GM21619 (cell line): ENCODE data around the gene SYNGR2.
"Not testable (repeated sequence)": the region's sequence is repeated elsewhere in the genome, so short reads cannot be mapped to it uniquely, and the experiment has no call there.

ENCODE experiments used
- ATAC-seq: cut with Tn5 transposase; IDR thresholded peaks from one replicate; pipeline ENCODE4 v1.9.1; 2021; ENCODE audit not compliant: unreplicated experiment

Gene SYNGR2

DNA sequence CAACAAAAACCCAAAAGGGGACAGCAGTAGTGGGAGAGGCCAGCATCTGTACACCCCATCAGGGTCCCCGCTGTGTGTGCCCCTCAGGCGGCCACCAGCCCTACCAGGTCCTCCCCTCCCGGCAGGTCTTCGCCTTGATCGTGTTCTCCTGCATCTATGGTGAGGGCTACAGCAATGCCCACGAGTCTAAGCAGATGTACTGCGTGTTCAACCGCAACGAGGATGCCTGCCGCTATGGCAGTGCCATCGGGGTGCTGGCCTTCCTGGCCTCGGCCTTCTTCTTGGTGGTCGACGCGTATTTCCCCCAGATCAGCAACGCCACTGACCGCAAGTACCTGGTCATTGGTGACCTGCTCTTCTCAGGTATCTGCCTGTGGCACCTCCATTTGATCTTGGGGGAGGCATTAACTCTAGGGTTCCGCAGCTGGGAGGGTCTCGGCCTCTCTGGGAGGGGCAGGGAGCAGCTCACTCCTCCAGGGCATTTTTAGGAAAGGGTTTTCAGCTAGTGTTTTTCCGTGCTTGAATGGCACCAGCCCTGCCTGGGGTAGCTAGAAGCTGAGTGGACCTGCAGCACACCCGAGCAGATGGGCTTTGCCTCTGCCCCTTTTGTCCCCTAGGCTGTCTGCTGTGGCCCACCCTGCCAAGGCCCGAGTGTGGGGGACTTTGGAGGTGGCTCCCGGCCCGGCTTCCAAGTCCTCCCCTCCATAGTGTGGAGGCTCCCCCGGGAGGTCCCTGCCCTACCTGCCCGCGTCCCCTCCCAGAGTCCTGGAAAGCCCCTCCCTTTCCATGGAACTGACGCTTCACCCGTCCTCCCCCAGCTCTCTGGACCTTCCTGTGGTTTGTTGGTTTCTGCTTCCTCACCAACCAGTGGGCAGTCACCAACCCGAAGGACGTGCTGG, 2.6 kb downstream of the SYNGR2 start:
- no peak for ATAC-seq

DNA sequence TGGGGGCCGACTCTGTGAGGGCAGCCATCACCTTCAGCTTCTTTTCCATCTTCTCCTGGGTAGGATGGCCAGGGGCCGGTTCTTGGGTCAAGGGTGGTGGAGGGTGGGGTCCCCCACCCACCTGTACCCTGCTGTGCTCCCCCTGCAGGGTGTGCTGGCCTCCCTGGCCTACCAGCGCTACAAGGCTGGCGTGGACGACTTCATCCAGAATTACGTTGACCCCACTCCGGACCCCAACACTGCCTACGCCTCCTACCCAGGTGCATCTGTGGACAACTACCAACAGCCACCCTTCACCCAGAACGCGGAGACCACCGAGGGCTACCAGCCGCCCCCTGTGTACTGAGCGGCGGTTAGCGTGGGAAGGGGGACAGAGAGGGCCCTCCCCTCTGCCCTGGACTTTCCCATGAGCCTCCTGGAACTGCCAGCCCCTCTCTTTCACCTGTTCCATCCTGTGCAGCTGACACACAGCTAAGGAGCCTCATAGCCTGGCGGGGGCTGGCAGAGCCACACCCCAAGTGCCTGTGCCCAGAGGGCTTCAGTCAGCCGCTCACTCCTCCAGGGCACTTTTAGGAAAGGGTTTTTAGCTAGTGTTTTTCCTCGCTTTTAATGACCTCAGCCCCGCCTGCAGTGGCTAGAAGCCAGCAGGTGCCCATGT, 3.3 kb downstream of the SYNGR2 start:
- ATAC-seq, result not testable (repeated sequence)

DNA sequence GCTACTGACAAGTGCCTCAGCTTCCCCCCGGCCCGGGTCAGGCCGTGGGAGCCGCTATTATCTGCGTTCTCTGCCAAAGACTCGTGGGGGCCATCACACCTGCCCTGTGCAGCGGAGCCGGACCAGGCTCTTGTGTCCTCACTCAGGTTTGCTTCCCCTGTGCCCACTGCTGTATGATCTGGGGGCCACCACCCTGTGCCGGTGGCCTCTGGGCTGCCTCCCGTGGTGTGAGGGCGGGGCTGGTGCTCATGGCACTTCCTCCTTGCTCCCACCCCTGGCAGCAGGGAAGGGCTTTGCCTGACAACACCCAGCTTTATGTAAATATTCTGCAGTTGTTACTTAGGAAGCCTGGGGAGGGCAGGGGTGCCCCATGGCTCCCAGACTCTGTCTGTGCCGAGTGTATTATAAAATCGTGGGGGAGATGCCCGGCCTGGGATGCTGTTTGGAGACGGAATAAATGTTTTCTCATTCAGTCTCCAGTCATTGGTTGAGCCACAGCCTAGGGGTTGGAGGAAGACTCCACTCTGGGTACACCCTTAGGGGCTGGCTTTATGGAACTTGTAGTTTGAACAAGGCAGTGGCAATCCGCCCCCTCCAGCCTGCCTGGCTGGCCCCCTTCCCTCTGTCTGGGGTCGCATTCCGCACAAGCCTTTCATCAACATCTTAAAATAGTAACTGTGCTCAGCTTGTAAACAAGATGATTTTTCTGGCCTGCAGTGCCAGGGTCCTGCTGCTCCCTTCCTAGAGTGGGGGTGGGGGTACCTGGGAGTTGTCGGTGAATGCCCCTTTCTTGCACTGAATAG, 4.1 kb downstream of the SYNGR2 start:
- ATAC-seq, result no peak

DNA sequence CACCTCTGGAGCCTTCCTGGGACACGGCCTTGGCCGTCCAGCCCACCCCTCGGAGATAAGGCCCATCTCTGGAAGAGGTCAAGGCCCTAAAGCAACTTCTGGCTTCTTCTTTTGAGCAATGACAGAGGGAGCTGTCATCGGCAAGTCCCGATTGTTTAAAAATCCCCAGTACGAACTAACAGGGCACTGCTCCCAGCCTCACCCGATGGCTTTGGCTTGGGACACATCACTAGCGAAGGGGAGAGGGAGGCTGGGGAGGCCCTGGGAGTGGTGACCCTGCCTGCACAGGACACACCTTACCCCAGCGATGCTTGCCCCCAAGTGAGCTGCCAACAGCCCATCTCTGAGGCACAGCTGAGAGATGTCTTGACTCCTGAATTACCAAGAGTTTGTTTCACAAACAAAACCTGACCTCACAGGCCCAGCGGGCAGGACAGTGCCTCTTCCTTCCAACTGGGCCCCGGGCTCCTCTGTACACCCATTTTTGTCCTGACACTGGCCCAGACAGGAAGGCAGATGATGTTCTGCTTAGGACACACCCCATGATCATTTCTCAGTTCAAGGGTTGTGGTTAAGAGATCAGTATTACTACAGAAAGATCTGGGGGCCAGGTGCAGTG, 4.8 kb downstream of the SYNGR2 start:
- no peak for ATAC-seq

DNA sequence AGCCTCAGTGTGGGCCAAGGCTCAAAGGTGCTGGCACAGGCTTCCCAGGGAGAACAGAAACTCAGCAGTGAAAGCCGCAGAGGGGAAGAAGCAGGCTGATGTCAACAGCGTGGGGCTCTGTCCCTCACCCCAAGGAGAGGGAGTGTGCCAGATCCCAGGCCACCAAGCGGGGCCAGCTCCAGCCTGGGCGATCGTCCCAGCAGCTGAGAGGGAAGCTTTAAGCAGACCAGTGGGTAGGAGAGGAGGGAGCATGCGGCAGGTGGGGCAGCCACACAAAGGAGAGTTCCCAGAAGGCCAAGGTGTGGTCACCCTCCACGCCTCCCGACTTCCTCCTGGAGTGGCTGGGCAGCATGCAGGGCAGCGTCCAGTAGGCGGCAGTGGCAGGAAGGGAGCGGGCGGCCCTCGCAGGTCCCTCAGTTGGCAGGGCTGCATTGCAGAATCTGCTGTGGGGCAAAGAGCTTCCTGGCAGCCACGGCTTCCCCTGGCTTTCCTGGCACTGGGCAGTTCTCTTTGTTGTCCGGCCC, 6.0 kb downstream of the SYNGR2 start:
- no peak for ATAC-seq

DNA sequence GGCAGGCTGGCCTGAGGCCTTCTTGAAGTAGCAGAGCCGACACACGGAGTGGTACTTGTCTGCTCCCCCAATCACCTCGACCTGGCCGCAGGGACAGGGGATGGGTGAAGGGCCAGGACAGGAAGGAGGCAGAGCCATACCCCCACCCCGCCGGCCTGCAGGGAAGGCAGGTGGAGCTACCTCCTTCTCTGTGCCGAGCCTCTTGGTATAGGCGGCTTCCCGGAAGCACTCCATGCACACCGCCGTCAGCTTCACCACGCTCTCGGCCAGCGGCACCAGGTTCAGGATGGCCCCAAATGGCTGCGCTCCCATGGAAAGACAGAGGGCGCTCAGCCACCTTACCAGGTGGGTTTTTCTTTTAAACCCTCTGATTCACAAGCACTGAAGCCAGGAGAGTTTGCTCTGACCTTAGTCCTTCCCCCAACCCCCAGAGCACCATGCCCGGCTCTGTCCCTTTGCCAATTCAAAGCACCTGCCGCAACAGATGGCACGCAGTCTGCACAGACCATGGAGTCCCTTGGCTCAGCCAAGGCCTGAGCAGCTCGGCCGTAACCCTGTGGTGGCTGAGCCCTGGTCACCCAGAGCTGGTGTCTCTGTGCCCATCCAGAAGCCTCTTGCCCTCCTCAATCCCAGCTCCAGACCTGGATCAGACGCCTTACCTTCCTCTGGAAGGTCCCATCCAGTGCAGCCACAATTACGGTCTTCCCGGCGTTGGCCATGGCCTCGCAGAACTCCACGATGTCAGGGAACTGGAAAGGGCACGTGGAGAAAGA, 6.7 kb downstream of the SYNGR2 start:
- ATAC-seq, result no peak

DNA sequence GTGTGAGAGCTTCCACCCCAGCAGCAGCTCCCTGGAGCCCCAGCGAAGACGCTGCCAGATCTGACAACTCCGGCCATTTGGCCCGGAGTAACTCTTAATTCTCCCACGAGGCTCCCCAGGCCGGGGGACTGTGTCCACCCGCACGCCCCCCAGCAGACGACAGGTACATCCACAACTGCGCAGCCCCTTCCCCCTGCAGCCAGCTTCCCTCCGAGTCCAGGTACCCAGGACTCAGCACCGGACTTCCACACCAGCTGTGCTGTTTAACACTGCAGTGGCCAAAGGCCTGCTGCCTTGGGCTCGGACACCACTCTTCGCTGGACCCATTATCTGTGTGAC, 7.2 kb downstream of the SYNGR2 start:
- no peak for ATAC-seq

DNA sequence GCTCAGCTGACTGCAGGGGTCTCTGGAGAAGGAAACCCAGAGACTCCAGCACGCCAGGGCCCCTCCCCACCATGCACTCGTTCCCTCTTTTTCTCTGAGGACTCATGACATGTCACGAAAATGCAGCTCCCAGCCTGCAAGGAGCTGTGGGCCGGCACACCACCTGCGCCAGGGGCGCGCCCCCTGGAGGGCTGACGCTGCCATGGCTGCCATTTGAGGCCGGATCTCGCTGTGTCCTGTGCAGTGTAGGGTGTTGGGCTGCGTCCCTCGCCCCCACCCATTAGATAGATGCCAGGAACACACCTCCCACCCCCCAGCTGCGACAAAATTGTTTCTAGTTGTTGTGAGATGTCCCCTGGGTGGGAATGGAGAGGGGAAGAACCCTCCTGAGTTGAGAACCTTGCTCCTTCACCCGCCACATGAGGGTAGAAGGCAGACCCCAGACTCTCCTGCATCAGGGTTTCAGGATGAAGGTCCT, 8.2 kb downstream of the SYNGR2 start:
- ATAC-seq, result no peak

DNA sequence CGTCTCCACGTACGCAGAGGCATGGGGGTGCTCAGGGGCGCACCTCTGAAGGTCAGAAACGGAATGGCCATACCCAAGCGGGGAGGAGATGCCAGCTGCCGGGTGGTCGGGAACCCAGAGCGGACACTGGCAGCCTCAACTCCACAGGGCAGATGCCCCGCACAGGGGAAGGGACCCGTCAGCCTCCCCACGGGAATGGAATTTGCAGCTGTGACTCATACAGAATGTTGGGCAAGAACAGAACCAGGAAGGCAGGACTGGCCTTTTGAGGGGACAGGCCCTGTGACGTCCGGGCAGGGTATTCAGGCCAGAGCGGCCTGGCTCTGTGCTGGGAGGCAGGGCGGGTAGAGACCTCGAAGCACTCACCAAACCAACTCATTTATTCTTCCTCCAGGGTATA, 11.0 kb downstream of the SYNGR2 start:
- ATAC-seq, result no peak

DNA sequence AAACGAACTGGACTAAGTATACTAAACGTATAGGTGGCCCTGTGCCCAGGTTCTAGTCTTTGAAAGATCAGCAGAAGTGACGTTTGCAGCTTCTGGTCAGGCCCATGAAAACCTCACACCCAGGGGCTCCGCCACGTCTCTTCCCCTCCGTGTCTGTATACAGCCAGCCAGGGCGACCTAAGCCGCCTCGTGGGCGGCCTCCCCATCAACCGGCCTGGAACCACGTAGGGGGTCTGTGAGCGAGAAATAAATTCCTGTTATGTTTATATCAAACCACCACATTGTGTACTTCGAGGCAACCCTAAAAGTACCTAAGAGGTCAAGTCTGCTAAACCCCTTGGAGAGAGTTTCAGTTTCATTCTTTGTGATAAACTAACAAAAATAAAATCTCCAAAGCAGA, 11.7 kb downstream of the SYNGR2 start:
- no peak for ATAC-seq

DNA sequence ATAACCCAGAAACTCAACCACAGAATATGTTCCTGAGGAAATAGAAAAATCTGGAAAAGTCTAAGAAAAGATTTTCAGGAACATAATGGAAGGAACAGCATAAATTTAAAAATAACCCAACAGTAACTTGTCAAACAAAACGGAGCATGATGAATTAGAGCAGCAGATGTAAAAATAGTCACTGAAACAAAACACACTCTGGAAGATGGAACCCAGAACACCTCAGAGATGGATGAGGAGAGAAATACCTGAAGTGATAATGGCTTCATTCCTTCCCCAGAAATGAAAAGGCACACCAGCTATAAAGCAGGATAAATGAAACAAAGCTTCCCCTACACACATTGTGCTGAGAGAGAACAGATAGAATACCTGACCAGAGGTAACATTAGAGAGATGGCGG, 12.1 kb downstream of the SYNGR2 start:
- ATAC-seq, result no peak

DNA sequence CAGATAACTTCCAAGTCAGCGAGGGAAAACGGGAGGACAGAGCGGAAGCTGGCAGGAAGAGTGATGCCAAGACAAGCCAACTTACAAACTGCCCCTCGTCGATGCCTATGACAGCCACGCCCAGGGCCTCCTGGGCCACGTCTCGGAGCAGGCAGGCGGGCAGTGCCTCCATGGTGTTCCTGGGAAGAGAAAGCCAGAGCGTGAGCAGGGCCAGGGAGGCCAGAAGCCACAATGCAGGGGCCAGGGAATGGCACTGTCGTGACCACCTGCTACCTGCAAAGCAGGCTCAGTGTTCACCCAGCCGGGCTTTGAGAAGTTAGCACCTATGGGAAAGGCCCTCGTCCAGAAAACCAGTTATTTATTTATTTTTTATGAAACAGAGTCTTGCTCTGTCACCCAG, 14.1 kb downstream of the SYNGR2 start:
- ATAC-seq, result no peak

DNA sequence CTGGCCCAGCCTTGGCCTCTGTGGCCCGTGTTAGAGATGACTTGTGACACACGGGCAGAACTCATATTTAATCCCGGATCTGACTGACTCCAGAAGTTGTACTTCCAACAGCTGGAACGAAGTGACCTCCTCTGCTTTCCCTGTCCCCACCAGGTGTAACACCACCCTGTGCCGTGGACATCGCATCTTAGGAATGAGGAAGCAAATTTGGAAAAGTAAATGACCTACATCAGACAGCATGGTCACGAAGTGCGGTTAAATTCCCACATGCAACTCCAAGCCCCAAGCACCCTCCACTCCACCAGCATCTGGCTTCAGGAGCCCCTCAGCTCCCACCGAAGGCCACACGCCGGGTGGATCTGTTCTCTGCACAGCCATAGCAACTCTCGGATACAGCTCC, 15.5 kb downstream of the SYNGR2 start:
- ATAC-seq, result no peak

DNA sequence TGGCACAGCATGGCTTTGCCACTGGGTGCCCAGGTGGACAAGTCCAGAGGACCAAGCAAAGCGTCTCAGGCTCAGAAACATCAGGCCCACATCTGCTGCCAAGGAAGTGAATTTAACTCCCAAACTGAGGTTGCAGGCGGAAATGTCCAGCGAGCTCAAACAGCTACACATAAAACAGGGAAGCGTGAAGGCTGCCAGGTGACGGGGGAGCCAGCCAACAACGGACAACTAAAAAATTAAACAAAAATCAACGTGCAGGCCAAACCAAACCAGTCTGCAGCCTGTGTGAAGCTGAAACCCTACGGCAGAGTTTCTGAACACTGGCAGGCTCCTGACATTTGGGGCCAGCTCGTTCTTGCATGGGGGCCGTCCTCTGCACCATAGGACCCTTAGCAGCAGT, 16.0 kb downstream of the SYNGR2 start:
- ATAC-seq, result no peak

DNA sequence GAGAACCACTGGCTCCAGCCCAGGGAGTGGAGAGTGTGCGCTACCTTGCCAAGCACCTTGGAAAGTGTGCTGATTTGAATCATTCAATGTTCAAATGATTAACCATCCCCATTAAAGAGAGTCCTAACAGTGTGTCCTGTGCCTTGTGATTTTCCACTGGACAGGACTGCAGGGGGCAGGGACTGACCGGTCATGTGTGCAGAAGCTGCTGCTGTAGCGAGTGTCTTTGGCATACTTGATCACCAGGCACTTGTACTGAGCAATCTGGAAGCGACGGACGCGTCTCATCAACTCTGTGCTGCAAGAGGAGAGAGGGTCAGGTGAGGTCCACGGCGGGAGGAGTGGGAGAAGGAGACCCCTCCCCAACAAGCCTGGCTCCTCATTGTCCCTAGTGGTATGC, 16.5 kb downstream of the SYNGR2 start:
- no peak for ATAC-seq

DNA sequence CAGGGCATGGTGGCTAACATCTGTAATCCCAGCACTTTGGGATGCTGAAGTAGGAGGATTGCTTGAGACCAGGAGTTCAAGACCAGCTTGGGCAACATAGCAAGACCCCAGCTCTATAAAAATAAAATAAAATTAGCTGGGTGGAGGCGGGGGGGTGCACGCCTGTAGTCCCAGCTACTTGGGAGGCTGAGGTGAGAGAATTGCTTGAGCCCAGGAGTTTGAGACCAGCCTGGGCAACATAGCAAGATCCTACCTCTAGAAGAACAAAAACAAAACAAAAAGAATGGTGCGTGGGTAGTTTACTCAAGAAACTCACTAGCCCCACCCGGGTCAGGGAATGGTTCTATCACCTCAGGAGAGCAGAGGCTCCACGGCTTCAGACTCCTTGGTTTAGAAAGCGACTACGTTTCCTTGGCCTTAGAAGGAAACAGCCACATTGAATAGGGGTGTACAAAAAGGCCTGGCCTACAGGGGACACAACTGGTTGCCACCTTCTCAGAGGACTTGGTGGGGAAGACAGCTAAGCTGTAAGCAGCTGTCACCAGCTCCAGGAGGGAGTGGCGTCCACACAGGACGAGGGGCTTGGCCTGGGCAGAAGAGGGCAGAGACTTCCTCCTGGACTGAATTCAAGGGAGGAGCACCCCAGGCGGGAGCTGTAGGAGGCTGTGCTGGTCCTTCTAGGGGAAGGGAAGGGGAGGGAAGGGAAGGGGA, 17.8 kb downstream of the SYNGR2 start:
- ATAC-seq, result no peak

DNA sequence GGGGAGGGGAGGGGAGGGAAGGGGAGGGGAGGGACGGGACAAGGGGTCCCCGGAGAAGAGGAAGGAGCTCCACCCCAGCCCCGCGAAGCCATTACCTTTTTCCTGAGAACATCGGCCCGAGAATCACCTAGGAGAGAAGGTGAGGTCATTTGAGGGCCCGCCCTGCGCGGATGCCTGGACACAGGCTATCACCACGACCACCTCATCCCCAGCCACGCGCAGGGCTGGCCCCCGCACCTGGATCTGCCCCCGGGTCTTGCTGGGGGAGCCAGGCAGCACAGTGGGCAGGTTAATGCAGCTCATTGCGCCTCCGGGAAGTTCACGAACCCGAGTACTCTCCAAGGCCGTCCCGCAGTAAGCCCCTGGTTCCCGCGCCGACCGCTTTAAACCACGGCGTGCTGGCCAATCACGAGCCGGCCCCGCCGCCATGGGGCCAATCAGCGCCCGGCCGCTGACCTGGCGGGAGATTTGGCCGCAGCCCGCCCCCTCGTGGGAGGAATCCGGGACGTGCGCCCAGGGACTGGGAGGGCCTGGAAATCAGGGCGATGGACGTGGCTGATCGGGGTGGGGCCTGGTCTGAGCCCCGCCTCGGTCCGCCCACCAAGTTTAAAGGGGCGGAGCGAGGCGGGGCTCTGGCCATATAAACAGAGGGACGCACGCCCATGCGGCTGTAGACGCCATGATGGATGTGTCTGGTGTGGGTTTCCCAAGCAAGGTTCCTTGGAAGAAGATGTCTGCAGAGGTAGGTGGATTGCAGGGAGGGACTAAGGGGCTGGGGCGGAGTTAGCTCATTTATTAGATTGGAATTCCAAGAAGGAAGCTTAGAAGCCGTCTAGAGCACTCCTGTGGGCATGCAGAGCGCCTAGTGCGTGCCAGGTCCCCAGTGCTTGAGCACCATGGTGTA, 18.6 kb downstream of the SYNGR2 start, which contains the start of the genes AFMID and TK1:
Gene AFMID, plus strand, starts transcription at position 671 of the 904 bp plus-strand sequence. Its CDS starts 9 bp downstream, at position 680.
Gene TK1, minus strand, starts transcription at position 361 of the 904 bp plus-strand sequence. Its CDS starts 58 bp downstream, at position 303.
- ATAC-seq, result peak; percentile 90

DNA sequence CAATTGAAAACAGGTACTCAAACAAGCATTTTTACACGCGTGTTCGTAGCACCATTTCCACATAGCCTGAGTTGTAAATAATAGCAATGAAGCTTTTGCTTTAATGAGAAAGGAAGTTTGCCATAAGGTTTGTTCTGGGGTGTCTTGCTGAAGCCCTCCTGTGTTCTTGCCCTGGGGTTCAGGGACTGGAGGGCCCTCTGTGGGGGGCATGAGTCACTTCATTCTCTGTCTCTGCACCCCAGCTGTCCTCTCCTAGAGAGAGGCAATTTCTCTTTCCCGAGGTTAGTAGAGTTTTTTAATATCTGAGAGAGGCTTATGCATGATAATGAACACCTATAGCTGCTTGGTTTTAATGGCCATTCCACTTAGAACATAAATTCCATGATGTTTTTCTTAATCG, 28.3 kb downstream of the SYNGR2 start:
- no peak for ATAC-seq
